Cardiac septum (tissue), 1 donor: Measurements from ENCODE around the gene TECPR2. TPM values are rescaled to one million over a fixed set of nuclear protein-coding genes. Genes with fewer than 3 reads are reported as not detected.
"Not testable (repeated sequence)": the region's sequence is repeated elsewhere in the genome, so short reads cannot be mapped to it uniquely, and the experiment has no call there.

ENCODE experiments used
- DNase-seq: peaks from one replicate; pipeline ENCODE4 v3.0.0-alpha.2; 2020; ENCODE audit warnings: low spot score
- intact Hi-C: fragments of 100-400 bp; cut with DNase I; formaldehyde crosslinking; loops from one replicate; pipeline ENCODE4 v1.14.0; 2022
- microRNA-seq: library from miRNA; unstranded; fragments of <30 nt; microRNA quantifications from one replicate; pipeline ENCODE4 v1.2.0, GENCODE V29; 2020
- total RNA-seq: library from RNA; stranded (reverse); fragmentation: NEBNext Ultra II Directional; extraction: Animal tissue kit (Norgen Biotek cat#: 25700); gene quantifications from one replicate; pipeline ENCODE4 v1.2.1, GENCODE V29; 2021
- donor health status: DM: no; HTN: no; CAD: no.

TECPR2 gene
- total RNA-seq, 1 donor from 2014 or later: 28.0 TPM

DNA sequence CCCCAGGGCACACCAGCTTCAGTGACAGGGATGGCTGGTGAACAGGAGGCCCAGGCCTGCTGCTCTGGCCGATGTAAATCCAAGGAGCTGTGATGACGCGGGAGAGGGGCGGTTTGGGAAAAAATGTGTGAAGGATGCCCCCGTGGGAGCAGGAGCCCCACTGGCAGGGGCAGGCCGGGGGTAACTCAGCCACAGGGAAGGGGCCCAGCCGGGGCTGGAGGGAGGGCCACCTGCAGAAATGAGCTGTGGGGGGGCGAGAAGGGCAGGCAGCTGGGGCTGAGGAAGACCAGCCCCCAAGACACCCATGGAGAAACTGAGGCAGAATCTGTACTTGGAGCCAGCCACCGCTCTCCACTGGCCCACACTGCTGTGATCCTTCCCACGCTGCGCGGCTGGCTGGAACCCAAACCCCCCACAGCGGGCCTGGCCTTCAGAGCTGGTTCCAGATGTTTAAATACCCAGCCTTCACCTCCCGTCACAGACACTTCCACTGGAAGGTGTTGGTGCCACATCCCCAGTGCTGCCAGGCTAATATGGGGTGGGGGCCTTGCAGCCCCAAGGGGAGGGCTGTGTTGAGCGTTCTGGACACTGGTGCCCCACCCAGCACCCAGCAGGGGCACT lies 175.3 kb downstream of the TECPR2 start:
- DNase-seq: no peak
- intact Hi-C loops: no loop called here

DNA sequence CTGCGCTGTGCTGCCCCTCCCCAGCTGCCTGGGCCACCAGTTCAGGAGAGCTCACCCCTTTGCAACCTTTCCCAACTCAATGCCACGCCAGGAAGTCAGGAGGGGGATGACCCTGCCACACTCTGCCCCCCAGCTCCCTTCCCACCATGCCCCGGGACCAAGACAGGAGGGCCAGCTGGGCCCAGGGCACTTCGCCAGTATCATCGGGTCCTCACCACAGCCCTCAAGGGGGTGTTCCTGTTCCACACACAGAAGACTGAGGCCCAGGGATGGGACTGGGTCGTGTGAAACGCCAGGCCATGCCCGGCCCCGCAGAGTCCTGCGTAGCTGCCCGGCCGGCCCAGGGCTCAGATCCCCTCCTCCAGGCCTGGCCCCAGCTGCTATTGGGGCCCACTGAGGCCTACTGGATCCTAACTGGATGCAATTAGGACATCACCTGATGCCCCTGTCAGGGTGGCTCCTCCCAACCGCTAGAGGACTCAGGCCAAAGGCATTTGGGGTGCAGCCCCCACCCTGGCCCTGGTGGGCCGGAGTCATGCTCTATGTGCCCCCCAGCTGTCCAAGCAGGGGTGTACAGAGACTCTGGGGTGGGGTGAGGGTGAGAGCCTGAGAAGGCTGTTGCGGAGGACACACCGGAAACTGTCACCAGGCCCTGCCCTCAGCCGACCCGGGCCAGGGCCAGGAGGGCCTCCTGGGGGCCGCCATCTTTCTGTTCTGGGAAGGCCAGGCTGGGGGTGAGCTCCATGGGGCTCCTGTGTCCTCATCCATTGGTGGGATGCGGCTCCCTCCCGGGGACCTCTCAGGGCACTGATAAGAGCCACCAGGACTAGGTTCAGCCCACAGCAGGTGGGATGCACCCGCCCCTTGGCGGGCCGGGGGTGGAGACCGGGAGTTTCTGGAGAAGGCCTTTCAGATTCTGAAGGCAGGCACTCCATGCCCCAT lies 176.1 kb downstream of the TECPR2 start:
- intact Hi-C loops: no loop called here
- no peak for DNase-seq

DNA sequence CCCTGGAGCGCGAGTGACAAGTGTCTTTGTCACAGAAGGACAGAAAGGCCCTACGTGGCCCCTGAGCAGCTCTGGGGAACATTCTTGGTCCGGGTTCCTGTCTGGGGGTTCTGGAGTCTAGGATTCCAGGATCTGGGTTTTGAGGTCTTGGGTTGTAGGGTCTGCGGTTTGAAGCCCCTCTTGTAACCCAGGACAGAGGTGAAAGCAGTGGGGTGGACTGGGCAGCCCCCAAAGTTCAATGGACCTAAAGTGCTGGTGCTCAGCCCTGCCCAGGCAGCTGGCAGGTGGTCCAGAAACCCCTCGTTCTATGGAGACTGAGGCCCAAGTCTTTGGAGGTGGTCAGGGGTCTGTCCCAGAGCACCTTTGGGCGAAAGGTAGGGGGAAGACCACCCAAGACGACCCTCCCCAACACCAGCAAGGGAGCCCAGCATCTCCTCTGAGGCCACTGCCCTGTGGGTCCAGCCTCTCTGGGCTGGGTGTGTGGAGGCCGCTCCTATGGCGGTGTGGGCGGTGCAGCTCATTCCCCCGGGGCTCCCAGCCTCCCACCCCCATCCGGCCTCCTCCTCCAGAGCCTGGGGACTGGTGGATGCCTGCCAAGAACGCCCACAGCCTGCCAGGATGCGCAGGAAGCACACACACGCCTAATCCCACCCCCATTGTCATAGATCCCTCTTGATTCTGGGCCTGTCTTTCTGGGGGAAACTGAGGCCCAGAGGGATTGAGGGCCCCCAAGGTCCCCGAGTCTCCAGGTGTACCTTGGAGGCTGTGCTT lies 177.0 kb downstream of the TECPR2 start:
- intact Hi-C loops: no loop called here
- no peak for DNase-seq

DNA sequence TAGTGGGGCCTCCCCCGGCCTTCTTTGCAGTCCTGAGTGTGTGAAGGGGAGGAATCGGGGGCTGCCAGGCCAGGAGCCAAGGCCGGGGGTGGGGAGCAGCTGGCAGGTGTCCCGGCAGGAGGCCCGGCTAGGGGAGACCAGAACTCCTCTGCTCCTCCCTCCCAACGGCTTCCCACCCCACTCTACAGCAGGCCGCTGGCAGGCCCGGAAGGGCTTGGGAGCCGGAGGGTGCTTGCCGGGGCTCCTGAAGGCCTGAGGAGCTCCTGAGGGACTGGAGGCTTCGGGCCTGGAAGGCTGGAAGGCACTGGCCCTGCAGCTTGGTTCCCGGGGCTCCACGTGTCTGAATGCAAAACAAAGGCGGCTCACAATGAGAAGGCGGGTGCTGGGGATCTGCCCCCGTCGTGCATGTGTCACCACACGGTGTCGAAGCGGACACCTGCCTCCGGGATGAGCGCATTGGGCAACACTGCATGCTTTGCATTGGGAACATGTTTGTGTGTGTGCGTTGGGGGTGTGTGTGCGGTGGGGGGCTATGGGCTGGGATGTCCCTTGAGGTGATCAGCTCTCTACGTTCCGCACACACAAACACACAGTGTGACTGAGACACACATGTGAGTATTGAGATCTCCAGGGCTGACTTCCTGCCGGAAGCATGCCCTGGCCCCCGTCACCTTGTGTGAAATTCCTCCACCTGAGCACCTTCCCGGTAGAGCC lies 177.7 kb downstream of the TECPR2 start:
- DNase-seq: no peak
- intact Hi-C loops: no loop called here

DNA sequence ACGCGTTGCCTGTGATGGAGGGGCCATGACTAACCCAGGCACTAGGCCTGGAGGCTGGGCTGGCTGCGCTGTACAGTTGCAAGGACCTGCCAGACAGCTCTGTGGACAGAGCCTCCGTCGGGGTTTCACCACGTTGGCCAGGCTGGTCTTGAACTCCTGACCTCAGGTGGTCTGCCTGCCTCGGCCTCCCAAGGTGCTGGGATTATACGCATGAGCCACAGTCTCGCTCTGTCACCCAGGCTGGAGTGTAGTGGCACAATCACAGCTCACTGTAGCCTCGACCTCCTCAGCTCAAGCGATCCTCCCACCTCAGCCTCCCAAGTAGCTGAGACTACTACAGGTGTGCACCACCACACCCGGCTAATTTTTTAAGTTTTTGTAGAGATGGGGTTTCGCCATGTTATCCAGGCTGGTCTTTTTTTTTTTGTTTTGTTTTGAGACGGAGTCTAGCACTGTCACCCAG lies 178.3 kb downstream of the TECPR2 start:
- DNase-seq, intact Hi-C loops: not testable (repeated sequence)

DNA sequence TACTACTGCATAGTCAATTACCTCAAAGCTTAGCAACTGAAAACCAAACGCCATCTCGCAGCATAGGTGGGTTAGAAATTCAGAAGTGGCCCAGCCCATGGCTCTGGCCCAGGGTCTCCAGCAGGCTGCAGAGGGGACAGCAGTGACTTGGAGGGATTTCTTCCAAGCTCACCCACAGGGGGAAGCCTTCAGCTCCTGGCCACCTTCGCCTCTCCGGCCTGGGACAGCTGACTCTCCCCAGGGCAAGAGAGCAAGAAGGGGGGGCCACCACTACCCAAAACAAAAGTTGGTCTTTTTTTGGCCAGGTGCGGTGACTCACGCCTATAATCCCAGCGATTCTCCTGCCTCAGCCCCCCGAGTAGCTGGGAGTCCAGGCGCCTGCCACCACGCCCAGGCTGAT lies 179.0 kb downstream of the TECPR2 start:
- DNase-seq: no peak
- intact Hi-C loops: no loop called here

DNA sequence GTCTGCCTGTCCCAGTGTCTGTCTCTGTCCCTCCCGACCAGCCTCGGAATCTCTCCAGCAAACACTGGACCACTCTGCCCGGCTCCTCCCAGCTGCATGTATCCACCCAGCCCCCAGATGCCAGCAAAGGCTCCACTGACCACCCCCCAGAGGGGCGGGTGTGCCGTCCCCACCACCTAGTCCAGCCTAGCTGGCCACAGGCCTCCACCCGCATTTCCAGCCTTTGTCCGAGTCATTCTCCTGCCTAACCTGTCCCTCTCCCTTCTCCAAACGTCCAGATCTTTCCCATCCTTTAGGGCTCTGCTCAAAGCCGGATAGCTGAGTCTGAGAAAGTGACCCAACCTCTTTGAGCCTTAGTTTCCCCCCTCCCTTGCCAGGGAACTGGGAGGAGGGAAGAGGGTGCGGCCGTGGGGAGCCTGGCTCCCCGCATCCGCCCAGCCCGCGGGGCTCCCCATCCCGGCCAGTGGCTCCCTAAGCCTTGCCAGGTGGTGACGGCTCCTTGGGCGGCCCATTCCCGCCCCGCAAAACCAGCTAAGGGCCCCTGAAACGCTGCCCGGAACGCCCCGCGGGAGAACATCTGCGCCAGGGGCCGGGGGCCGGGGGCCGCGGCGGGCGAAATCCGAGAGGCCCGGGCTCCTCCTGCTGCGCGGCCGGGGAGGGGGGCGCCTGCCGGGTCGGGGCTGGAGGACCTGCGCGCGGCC lies 181.5 kb downstream of the TECPR2 start:
- no peak for DNase-seq
- intact Hi-C loops: no loop called here

DNA sequence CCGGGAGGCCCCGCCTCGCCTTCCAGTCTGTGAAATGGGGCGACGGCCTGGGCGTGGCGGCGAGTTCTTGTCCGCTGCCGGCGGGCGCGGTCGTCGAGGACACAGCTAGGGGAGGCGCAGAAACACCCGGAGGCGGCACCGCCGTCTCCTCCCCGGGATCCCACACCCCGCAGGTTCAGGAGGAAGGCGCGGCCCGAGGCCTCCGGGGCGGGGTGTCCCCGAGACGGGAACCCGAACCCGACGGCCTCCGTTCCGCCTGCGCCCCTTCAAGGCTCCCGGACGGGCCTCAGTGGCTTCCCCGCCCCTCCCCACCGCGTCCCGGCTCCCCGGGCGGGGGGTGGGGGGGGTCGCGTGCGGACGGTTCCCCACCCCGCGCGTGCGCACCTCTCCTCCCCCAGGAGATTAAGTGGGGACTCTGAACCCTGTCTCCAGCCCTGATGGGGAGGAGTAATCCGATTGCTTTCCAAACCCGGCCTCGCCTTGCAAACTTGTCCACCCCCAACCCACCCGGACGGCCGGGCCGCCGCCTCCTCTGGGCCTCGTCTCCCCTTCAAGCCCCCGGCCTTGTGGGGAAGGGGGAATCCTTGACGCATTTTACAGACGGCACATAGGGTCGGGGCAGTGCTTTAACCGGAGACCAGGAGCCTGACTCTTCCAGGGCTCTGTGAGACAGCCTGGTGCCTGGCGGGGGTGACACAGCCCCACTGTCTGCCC lies 182.2 kb downstream of the TECPR2 start:
- no peak for DNase-seq
- intact Hi-C loops: no loop called here

DNA sequence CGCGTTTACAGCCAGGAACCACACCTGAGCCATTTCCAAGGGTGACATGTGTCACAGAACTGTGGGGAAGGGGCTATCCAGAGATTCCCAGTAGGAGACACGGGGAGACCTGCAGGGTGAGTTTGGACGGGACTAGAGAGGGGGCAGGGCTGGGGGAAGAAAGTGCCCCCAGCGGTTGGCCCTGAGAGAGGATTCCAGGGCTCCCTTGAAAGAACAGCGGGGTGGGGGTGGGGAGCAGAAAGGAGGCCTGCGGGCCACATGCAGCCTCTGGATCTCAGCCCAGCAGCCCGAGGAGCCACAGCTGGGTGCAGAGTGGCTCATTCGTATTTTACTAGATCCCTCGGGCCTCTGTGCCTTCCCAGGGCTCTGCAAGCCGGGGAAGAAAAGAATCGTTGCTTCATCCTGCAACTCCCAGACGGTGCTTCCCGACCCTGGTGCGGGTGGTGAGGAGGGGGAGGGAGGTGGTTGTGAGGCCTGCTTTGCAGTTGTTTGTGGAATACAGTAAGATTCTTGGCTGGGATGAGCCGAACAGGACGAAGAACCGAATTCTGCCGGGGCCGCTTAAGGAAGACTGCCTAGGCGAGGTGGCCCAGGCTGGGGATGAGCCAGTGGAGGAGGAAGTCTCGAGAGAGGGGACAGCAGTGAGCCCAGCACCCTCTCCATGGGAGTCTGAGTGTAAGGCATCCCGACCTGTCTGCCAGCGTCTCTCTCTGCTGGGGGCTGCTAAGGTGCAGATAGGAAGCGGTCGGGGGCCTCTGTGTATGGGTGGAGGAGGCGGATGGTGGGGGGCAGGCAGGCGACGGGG lies 182.9 kb downstream of the TECPR2 start:
- DNase-seq: no peak
- intact Hi-C loops: no loop called here

DNA sequence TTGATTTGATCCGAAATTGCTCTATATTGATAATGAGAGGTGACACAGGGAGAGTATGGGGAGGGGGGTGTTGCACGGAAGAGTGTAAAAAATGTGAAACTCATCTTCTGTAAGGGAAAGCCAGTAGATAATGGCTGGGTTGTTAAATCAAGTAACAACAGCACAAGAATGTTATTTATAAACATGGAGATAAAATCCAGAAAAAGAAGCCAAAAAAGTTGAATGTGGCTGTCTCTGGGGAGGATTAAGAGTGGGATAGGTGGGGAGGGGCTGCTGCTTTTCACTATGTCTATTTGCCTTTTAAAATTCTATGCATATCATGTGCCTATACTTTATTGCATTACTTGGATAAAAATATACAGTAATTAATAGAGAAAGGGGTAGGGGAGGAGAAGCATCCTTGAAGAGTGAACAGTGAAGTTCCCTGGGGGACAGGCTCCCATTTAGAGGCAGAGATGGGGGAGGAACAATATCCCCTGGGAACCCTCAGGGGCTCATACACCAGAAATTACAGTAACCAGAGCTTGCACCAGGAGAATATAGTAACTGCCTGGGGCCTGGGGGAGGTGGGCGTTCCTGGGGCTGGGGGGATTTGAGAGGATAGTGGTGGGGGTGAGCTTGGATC lies 186.0 kb downstream of the TECPR2 start:
- no peak for DNase-seq
- intact Hi-C loops: no loop called here

DNA sequence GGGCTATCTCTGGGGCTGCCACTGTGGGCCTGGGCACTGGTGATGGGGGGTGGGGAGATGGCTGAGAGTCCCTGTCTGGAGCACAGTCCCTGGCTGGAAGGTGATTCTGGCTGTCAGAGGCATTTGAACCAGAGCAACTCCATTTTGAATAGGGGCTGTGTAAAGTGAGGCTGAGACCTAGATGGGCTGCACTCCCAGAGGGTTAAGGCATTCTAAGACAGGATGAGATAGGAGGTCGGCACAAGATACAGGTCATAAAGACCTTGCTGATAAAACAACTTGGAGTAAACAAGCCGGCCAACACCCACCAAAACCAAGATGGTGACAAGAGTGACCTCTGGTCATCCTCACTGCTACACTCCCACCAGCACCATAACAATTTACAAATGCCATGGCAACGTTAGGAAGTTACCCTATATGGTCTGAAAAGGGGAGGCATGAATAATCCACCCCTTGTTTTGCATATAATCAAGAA lies 188.2 kb downstream of the TECPR2 start:
- DNase-seq, intact Hi-C loops: not testable (repeated sequence)

Small RNAs within 50 kb of the gene (microRNA-seq; reads per million reads assigned to microRNA genes)
- gene MIR4309: not detected

Other genes with a start within 250 kb of the TECPR2 start
- gene WDR20, start 223.0 kb upstream of the TECPR2 start, total RNA-seq: 21.9 TPM
- 9.5 TPM for gene MOK, start 57.8 kb upstream of the TECPR2 start, total RNA-seq
- gene ZNF839, start 43.2 kb upstream of the TECPR2 start, total RNA-seq: 10.2 TPM
- 24.5 TPM for gene CINP, start 51 bp upstream of the TECPR2 start, total RNA-seq
- gene ANKRD9, start 146.8 kb downstream of the TECPR2 start, total RNA-seq: 137 TPM
- 12.5 TPM for gene RCOR1, start 229.7 kb downstream of the TECPR2 start, total RNA-seq